Left forelimb (tissue), 1 donor: ENCODE results near the gene SEMA4B.
"Not testable (repeated sequence)": the region's sequence is repeated elsewhere in the genome, so short reads cannot be mapped to it uniquely, and the experiment has no call there.

Experiments
- DNase-seq: peaks from one replicate; pipeline ENCODE4 v3.0.0-alpha.2; 2018; ENCODE audit warnings: low spot score

Gene SEMA4B

DNA sequence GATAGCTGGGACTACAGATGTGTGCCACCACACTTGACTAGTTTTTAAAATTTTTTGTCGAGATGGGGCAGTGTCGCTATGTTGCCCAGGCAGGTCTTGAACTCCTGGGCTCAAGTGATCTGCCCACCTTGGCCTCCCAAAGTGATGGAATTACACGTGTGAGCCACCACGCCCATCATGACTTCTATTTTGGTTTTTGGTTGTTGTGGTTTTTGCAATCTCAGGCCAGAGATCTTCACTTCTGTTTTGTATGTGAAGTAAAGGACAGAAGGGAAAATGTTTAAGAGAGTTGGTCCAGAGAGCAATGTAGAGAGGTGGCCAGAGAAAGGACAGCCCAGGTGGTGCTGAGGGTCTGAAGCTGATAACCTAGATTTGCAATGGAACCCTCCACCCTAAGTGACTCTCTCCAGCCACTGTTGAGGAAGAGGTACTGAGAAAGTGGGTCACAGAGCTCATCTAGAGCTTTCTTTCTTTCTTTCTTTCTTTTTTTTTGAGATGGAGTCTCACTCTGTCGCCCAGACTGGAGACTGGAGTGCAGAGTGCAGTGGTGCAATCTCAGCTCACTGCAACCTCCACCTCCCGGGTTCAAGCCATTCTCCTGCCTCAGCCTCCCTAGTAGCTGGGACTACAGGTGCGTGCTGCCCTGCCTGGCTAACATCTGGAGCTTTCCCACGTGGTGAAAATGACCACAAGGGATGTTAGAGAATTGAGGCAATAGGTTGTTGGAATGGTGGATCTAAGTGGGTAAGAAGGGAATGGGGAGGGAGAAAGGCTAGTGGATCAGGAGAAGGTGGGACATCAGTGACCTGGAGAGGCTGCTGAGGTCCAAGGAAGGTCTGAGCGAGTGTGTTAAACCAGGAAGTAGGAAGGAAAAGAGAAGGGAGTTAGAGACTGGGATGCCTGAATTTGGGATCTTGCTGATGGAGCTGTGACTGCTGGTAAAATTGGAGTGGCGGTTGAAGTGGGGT lies 22.4 kb upstream of the SEMA4B start:
- DNase-seq, result no peak

DNA sequence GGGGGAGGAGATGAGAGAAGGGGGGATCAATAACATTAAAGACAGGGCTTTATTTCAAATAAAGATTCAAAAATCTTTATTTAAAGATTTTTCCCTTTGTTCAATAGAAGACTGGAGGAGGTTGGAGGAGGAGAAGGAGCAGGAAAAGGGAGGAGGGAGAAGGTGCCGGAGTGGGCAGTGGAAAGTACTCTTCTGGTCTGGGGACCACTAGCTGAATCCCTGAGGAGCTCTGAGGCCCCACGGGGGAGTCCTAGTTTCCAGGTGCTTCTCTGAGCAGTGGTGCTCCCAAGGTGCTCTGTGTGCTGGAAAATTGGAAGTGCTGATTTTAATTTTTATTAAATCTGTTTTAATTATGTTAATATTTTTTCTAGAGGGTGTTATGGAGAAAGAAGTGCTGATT lies 19.4 kb upstream of the SEMA4B start:
- no peak for DNase-seq

DNA sequence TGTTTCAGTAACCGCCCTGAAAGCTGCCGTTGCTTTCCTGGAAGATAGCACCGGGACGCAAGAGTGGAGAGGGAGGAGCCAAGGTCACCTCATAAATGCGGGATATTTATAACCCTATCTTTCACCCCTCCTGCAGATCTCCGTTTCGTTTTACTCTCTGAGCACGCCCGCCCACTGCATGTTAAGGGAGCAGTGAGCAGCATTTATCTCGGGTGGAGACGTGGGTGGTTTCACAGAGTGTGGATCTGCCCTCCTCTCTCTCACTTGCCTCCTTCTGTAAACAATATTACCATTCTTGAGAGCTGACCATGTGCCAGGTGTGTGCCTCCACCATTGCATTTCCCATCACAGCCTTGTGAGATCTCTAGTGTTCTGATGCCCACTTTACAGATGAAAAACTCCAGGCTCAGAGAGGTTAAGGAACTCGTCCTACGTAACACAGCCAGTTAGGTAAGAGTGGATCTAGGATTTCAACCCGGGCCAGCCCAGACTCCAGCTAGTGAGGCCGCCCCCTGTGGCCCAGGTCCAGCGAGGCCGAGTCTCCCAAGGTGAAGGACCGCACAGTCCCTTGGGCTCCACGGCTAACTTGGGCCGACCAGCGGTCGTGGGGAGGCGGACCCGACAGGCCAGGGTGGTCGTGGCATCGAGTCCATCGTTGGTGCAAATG lies 16.9 kb upstream of the SEMA4B start:
- no peak for DNase-seq

DNA sequence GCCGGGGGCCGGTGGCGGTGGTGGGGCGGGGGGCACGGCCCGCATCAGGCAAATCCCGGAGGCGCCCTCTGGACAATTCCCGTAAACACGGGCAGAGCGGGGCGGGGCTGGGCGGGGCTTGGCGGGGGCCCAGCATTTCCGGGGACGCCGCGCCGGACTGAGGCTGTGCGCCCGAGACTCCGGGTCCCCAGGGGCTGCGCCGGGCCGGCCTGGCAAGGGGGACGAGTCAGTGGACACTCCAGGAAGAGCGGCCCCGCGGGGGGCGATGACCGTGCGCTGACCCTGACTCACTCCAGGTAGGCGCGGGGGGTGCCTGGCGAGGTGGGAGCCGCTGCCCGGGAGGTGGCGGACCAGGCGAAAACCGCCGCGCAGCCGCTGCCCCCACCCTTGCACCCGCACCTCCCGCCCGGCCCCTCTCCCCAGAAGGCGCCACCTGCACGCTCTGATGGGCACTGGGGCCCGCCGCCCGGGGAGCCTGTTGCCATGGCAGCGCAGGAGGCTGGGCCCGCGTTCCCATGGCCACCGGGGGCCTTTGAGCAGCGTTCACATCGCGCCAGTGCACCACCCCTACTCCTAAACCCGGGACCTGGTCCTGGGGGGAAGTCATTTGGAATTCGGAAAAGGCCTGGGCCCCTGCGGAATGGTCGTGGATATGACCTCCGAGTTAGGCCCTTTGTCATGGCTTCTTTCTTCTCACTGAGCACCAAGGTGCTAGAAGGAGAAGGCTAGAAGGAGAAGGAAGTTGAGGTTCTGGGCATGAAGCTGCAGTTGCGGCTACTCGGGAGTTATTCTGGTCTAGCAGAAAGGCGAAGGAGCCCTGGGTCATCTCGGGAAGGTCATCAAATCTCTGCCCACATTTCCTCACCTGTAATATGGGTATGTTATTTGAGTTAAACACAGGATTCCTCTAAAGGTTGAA lies 16.1 kb upstream of the SEMA4B start:
- no peak for DNase-seq

DNA sequence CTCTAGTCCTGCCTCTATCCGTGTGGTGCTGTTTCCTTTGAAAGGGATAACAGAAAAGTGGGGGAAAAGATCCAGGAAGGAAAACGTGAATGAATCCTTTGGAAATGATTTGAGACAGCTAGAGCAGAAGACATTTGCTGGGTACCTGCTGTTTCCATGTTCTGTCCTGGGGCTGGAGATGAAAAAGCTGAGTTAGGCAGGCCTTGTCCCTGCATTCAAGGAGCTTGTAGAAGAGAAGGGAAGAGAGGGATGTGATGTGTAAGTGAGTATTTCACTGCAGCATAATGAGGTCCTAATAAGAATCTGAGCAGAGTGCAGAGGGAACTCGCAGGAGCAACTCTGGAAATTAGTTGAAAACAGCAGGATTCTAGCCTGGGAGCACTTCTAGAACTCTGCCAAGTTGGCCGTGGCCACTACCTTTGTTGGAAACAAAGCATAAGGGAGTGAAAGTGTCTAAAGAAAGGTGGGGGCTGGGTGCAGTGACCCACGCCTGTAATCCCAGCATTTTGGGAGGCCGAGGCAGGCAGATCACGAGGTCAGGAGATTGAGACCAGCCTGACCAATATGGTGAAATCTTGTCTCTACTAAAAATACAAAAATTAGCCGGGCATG lies 13.8 kb upstream of the SEMA4B start:
- DNase-seq, result no peak

DNA sequence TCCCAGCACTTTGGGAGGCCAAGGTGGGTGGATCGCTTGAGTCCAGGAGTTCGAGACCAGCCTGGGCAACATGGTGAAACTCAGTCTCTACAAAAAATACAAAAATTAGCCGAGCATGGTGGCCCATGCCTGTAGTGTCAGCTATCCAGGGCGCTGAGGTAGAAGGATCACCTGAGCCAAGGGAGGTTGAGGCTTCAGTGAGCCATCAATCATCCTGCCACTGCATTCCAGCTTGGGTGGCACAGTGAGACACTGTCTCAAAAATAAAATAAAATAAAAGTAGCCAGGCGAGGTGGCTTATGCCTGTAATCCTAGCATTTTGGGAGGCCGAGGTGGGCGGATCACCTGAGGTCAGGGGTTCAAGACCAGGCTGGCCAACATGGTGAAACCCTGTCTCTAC lies 13.1 kb upstream of the SEMA4B start:
- DNase-seq, result not testable (repeated sequence)

DNA sequence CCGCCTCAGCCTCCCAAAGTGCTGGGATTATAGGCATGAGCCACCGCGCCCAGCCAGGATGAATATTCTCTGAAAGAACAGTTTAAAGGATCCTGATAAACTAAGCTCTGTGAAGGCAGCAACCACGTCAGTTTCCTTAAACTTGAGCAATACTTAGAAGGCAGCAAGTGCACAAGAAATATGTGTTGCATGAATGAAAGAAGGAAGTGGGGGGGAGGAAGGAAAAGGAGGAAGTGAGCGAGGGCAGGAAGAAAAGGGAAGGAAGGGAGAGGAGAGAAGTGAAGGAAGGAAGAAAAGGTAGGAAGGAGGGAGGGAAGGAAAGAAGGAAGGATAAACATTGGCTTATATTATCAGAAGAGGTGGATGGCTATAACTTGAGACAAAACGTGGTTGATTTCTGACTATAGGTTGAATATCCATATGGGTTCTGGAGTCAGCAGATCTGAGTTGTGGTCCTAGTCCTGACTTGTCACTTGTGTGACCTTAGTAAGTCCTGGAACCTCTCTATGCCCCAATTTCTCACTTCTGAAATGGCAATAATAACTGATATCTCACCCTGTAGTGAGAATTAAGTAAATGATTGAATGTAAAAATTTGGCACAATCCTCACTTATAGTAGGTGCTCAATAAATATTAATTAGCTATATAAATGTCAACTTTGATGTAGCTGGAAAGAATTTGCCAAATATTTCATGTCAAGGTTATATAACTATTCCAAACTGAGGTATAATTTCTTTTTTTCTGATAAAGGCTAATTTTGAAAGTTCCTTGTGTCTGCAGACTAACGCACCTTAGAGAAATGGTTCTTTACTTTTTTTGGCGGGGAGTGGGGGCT lies 12.0 kb upstream of the SEMA4B start:
- DNase-seq, result no peak

DNA sequence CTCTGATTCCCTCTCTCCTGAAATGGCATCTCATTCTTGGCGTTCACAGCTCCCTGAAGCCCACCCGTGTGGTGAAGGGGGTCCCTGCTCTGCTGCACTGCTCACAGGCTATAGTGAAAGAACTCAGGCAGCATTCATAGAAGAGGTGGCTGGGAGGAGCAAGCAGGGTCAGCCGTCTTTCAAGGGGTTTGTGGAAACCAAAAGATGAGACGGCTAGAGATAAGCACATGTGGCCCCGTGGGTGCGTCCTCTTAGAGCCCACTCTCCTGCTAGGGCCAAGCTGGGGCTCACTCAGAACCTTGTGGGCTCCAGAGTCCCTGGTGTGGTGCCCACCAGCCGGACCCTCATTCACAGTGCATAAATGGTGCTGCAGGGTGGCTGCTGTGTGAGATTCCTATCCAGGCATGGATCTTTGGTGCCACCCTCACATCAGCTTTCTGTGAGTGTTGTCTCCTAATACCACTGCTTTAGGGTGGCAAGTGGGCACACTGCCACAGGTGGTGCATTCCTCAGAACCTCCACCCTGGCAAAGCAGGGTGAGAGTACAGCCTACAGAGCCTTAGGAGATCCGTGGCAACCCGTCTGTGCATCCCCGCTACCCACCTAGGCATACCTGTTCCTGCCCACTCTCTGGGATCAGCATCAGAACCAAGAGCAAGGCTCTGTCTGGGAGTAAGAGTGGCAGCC lies 11.2 kb upstream of the SEMA4B start:
- DNase-seq, result no peak

DNA sequence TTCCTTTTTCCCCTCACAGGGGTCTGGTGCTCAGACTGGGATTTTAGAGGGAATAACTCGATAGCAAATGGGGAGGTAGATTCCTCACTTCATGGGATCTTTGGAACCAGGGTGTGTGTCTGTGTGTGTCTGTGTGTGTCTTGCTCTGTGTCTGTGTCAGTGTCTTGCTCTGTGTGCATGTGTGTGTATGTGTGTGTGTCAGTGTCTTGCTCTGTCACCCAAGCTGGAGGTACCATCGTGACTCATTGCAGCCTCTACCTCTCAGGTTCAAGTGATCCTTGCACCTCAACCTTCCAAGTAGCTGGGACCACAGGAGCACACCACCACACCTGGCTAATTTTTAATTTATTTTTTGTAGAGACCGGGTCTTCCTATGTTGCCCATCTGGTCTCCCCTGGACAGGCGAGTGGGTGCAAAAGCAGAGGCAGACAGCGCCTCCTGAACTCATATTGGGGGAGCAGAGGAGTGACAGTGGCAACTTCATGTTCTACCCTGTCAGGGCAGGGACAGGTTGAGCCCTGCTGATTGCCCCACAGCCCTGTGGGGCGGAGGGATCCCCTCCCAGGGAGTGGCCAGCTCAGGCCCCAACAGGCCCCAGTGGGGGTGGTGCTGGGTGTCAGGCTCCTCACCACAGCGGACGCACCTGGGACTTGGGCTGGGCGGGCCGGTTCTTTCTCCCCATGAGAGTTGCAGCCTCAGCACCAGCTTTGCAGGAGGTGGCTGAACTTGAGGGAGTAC lies 10.4 kb upstream of the SEMA4B start:
- DNase-seq, result no peak

DNA sequence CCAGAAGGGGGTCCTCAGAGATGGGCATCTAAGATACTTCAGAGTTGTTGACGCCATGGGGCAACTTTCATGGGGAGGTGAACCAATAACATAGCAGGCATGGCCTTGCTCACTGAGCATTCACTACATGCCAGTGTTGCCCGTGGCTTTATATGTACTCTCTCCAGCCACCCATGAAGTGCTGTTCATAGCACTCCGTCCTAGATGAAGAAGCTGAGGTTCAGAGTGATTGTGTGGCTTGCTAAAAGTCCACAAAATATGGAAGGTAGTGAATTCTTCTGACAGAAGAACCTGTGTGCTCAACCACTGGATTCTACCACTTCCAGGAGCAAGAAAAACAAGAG lies 9.8 kb upstream of the SEMA4B start:
- no peak for DNase-seq

DNA sequence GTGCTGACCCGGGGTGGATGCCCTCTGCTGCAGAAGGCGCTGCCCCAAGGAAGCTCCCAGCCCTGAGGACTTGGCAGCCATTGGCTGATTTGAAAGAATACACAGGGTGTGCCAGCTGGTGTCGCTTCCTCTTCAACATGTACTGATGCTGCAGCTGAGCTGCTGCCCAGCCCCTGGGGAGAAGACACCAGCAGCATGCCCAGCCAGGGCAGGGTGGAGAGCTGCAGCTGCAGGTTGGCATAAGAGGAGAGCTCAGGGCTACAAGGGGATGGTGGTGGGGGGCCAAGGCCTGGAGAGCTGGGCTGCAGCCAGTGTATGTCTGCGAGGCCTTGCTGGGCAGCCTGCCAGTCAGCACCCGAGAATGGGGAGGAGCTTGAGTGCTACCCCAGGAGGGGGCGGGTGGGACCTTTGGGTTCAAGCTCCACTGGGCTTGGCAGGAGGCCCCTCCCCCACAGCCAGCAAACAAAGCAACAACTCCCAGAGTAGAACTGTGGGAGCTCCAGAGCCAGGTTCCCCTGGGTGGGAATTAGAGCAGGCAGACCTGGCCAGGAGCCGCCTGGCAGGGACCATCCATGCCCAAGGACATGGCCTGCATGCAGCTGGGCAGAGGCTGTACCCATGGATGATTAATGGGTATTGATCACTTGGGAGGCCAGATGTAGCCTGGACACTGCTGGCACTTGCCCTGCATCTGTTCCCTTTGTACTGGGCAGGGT lies 9.2 kb upstream of the SEMA4B start:
- peak; percentile 74 for DNase-seq

DNA sequence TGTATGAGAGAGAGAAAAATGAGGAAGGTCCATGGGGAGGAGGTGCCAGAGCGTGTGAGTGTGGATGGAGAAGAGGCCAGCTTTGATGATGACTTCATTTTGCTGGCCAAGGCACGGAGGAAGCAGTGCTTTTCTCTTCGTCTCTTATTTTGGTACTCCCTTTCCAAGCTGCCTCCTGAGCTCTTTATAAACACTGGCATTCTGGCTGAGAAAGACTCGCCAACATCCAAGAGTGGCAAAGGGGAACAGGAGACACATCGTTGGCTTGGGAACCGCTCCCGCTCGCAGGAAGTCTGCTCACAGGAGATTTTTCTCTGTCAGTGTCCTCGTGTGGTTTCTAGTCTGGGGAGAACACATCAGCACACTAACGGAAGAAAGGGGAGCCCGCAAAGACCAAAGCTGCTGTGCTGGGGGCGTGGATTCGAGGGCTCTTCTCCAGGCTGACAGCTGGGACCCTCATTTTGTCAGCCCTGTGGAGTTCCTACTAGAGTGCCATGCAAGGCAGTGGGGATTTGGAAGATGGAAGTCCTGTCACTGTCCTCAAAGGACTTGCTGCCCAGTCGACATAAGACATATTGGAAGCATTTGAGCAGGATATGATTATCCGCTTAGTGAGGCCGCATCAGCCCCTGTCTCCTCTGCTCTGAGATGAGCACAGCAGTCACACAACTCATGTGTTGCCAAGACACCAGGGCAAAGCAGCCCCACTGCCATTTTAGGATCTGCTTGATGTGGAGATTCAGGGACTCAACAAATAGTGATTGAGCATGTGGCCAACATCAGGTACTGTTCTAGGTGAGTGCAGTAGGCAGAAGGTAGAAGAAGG lies 8.0 kb upstream of the SEMA4B start:
- no peak for DNase-seq

DNA sequence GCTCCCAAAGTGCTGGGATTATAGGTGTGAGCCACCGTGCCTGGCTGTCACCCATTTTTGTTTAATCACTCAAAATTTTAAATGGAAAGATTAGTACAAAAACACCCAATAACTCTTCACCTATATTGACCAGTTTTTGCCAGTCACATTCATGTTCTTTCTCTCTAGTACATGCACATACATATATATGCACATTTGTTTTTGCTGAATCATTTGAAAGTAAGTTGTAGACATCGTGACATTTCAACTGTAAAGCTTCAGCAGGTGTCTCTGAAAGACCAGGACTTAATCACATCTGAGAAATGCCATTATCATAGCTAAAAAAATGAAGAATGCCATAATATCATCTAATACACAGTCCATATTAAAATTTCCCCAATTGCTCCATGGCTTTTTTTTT lies 6.5 kb upstream of the SEMA4B start:
- no peak for DNase-seq

DNA sequence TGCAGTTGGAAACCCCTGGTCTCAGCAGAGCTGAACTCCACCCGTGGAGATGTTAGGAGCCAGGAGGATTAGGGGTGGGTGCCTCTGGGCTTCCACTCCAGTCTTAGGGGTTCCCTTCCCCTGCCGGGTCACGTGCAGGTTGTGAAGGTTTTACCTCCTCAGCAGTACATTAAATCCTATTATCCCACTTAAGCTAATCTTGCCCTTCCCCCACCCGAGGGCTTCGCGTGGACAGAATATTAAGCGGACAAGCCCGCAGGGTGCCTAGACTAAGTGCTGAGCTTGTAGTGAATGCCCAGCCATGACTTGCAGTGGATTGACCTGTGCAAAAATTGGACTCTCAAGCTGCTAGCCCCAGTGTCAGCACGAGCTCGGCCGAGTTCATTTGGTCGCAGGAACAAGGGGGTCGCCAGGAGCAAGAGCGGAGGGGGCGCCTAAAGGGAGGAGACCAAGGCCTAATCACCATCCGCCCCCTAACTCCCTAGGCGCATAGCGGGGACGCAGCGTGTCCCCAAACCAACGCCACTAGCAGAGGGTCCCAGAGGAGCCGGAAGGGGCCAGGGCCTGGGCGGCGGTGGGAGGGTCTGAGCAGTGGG lies 498 bp upstream of the SEMA4B start:
- DNase-seq, result no peak

DNA sequence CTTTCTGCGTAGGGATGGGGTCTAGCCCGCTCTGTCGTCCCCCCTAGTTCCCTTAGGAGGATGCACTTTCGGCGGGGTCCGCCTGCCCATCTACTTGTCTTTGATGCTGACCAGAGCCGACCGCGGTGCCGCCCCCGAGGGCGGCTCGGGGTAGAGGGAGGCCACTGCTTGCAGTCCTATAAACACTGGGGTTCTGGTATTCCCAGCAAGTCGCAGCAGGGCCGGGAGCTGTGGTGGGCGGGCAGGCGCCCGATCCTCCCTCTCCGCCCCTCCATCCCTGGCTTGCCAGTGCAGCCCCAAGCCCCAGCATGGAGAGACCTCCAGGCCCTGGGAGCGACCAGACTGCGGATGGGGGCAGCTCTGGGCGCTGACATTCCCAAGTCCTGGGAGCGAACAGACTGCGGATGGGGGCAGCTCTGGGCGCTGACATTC lies 830 bp downstream of the SEMA4B start:
- DNase-seq, result peak; percentile 60

DNA sequence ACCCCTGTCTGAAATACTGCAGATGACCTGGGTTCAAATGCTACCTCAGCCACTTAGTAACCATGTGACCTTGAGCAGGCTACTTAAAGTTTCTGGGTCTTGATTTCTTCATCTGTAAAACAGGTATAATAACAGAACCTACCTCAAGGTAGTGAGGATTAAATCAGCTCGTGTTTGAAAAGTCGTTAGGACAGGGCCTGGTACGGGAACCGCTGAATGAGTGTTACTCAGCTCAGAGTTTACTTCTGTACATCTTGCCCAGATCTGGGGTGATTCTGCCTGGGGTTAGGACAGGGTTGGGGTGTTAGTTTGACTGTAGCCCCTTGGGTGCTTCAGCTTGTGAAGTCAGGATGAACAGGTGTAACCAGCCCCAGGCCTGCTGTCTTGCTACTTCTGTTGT lies 1.8 kb downstream of the SEMA4B start:
- no peak for DNase-seq

DNA sequence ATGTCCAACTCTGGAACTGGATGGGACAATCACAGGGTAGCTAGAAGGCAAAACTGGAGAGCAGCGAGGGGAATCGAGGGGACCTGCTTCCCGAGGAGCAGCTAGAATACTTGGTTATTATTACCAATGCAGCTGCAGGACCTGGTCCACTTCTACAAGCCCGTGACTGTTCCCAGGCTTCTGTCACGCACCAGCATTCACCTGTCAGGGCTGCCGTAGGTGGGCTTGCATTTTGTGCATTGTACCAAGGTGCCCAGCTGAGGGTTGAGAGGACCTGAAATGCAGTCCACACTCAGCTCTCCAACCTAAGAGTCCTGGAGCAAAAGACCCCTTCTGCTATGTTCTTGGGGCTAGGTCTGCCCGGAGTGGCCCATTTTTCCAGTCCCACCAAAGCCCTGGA lies 2.3 kb downstream of the SEMA4B start:
- DNase-seq, result peak; percentile 26

DNA sequence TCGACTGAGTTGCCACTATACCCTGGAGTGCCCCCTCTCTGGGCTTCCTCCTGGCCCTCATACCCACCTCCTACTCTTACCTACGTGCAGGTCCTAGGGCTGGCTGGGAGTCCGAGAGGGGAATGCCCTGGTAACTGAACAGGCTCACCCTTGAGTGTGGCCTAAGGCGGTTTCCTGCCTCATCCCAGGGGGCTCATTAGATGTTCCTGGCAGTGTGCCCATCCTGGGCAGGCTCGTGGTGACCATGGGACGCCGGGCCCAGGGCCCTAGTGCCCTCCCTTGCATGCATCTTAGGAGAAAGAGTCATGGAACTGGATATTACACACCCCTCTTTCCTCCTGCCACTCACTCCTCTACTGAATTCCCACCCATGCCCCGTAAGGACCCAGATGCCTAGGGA lies 2.8 kb downstream of the SEMA4B start:
- DNase-seq, result peak; percentile 67
